ENCODE results near the gene CYB5RL.
"Not testable (repeated sequence)": the region's sequence is repeated elsewhere in the genome, so short reads cannot be mapped to it uniquely, and the experiment has no call there.

GRCh38 chr1:54233196-54233595 lies 33.4 kb upstream of the CYB5RL start:
- not testable (repeated sequence) for TF ChIP-seq CTCF, POLR2A (IDR thresholded peaks at IDR 0.05)

Data from breast epithelium (tissue), 3 donors.